H9 (cell line): ENCODE measurements around the gene CORO7. TPM values are rescaled to one million over a fixed set of nuclear protein-coding genes. Genes with fewer than 3 reads are reported as not detected.

ENCODE experiments used
- DNase-seq: peaks from one replicate; pipeline ENCODE4 v3.0.0-alpha.2; 2017
- H2AFZ ChIP-seq: one replicate; pipeline ENCODE4 v1.6.1; 2013; ENCODE audit warnings: mild to moderate bottlenecking, low read length, control low read depth, moderate library complexity
- H2AK5ac ChIP-seq: 2 replicates; pipeline ENCODE4 v1.6.1; 2013; ENCODE audit warnings: low read length, control low read depth, mixed read lengths; ENCODE audit not compliant: insufficient read length
- H2BK120ac ChIP-seq: one replicate; pipeline ENCODE4 v1.6.1; 2013; ENCODE audit warnings: low read depth, mild to moderate bottlenecking, low read length, control low read depth, inconsistent platforms; ENCODE audit not compliant: poor library complexity, severe bottlenecking
- H2BK12ac ChIP-seq: 2 replicates; pipeline ENCODE4 v1.6.1; 2013; ENCODE audit warnings: low read length, control low read depth, mixed read lengths, low read depth; ENCODE audit not compliant: insufficient read length
- H2BK15ac ChIP-seq: 2 replicates; pipeline ENCODE4 v1.6.1; 2013; ENCODE audit warnings: low read depth, low read length, control low read depth
- H2BK20ac ChIP-seq: one replicate; pipeline ENCODE4 v1.6.1; 2013; ENCODE audit warnings: low read depth, mild to moderate bottlenecking, low read length, control low read depth, inconsistent platforms; ENCODE audit not compliant: poor library complexity, severe bottlenecking
- H2BK5ac ChIP-seq: 2 replicates; pipeline ENCODE4 v1.6.1; 2013; ENCODE audit warnings: low read length, control low read depth, mixed read lengths; ENCODE audit not compliant: insufficient read length
- H3K14ac ChIP-seq: 2 replicates; pipeline ENCODE4 v1.6.1; 2013; ENCODE audit warnings: low read length, control low read depth; ENCODE audit not compliant: insufficient read depth
- H3K18ac ChIP-seq: 2 replicates; pipeline ENCODE4 v1.6.1; 2013; ENCODE audit warnings: low read depth, mild to moderate bottlenecking, mixed read lengths, low read length, control low read depth; ENCODE audit not compliant: insufficient read length
- H3K23ac ChIP-seq: 2 replicates; pipeline ENCODE4 v1.6.1; 2013; ENCODE audit warnings: low read length, control low read depth, mixed read lengths, low read depth; ENCODE audit not compliant: insufficient read length
- H3K23me2 ChIP-seq: 2 replicates; pipeline ENCODE4 v1.6.1; 2013; ENCODE audit warnings: low read depth, mild to moderate bottlenecking, mixed read lengths, low read length, control low read depth; ENCODE audit not compliant: insufficient read length, poor library complexity, severe bottlenecking
- H3K27ac ChIP-seq: 2 replicates; pipeline ENCODE4 v1.5.1; 2013; ENCODE audit warnings: low read length, control low read depth, mixed read lengths, low read depth; ENCODE audit not compliant: insufficient read length
- H3K27me3 ChIP-seq: 2 replicates; pipeline ENCODE4 v1.6.1; 2013; ENCODE audit warnings: low read length, control low read depth, inconsistent platforms; ENCODE audit not compliant: insufficient read depth
- H3K4ac ChIP-seq: 2 replicates; pipeline ENCODE4 v1.6.1; 2013; ENCODE audit warnings: low read depth, mild to moderate bottlenecking, control low read depth, inconsistent platforms, low read length, moderate library complexity
- H3K4me1 ChIP-seq: 2 replicates; pipeline ENCODE4 v1.6.1; 2013; ENCODE audit warnings: low read length, control low read depth, inconsistent platforms; ENCODE audit not compliant: insufficient read depth
- H3K4me2 ChIP-seq: 2 replicates; pipeline ENCODE4 v1.6.1; 2013; ENCODE audit warnings: low read length, control low read depth, mixed read lengths; ENCODE audit not compliant: insufficient read length, insufficient read depth
- H3K56ac ChIP-seq: 2 replicates; pipeline ENCODE4 v1.6.1; 2013; ENCODE audit warnings: low read depth, mild to moderate bottlenecking, mixed read lengths, low read length, control low read depth; ENCODE audit not compliant: insufficient read length
- H3K79me1 ChIP-seq: 2 replicates; pipeline ENCODE4 v1.6.1; 2013; ENCODE audit warnings: low read depth, mild to moderate bottlenecking, moderate library complexity, low read length, control low read depth, inconsistent platforms; ENCODE audit not compliant: insufficient read depth, poor library complexity, severe bottlenecking
- H3K79me2 ChIP-seq: 2 replicates; pipeline ENCODE4 v1.6.1; 2013; ENCODE audit warnings: low read length, control low read depth, inconsistent platforms; ENCODE audit not compliant: insufficient read depth
- H3K9ac ChIP-seq: 2 replicates; pipeline ENCODE4 v1.6.1; 2013; ENCODE audit warnings: low read length, control low read depth, mixed read lengths; ENCODE audit not compliant: insufficient read length; ENCODE audit errors: extremely low read depth
- H3K9me3 ChIP-seq: one replicate; pipeline ENCODE4 v1.6.1; 2013; ENCODE audit warnings: low read depth, low read length, inconsistent platforms; ENCODE audit not compliant: control insufficient read depth
- H3T11ph ChIP-seq: one replicate; pipeline ENCODE4 v1.6.1; 2013; ENCODE audit warnings: mild to moderate bottlenecking, low read length, control low read depth, inconsistent platforms
- H4K20me1 ChIP-seq: one replicate; pipeline ENCODE4 v1.6.1; 2013; ENCODE audit not compliant: control insufficient read depth, insufficient read length, insufficient read depth
- H4K5ac ChIP-seq: 2 replicates; pipeline ENCODE4 v1.6.1; 2013; ENCODE audit warnings: low read depth, mild to moderate bottlenecking, mixed read lengths, low read length, control low read depth; ENCODE audit not compliant: insufficient read length
- H4K8ac ChIP-seq: replicated peaks from 2 replicates; pipeline ENCODE4 v1.6.1; 2013; ENCODE audit warnings: low read length, control low read depth, mixed read lengths, low read depth; ENCODE audit not compliant: insufficient read length
- H4K91ac ChIP-seq: 2 replicates; pipeline ENCODE4 v1.6.1; 2013; ENCODE audit warnings: low read depth, mild to moderate bottlenecking, moderate library complexity, mixed read lengths, low read length, control low read depth; ENCODE audit not compliant: insufficient read length
- H3K27ac Mint-ChIP-seq, 3 experiments: 2 replicates in 2 of 3; 3 replicates in 1 of 3; pipeline ENCODE4 v1.8.0; 2020 to 2021; ENCODE audit warnings: mixed read lengths in 3 of 3, mild to moderate bottlenecking in 1 of 3, moderate library complexity in 1 of 3
- H3K27me3 Mint-ChIP-seq: 2 replicates; pipeline ENCODE4 v1.8.0; 2021; ENCODE audit warnings: low read depth, mild to moderate bottlenecking, moderate library complexity, mixed read lengths
- H3K36me3 Mint-ChIP-seq, 3 experiments: 2 replicates in 2 of 3; 3 replicates in 1 of 3; pipeline ENCODE4 v1.8.0; 2020 to 2021; ENCODE audit warnings: low read depth in 3 of 3, mixed read lengths in 3 of 3; ENCODE audit not compliant: insufficient read depth in 1 of 3
- H3K4me1 Mint-ChIP-seq, 2 experiments: 2 replicates each; pipeline ENCODE4 v1.8.0; 2020; ENCODE audit warnings: mixed read lengths in 2 of 2
- H3K4me3 Mint-ChIP-seq, 2 experiments: 2 replicates in 1 of 2; 3 replicates in 1 of 2; pipeline ENCODE4 v1.8.0; 2020 to 2021; ENCODE audit warnings: mild to moderate bottlenecking in 2 of 2, mixed read lengths in 2 of 2, moderate library complexity in 1 of 2
- H3K9me3 Mint-ChIP-seq, 2 experiments: 2 replicates in 1 of 2; 3 replicates in 1 of 2; pipeline ENCODE4 v1.8.0; 2020; ENCODE audit warnings: mild to moderate bottlenecking in 2 of 2, mixed read lengths in 2 of 2, moderate library complexity in 1 of 2
- WGBS: extraction: QIAGEN DNeasy Blood & Tissue Kit; methylation state at CpG from one replicate; pipeline ENCODE4 v1.1.7; 2013; ENCODE audit warnings: missing lambda C conversion rate, low lambda C conversion rate, mixed read lengths; ENCODE audit not compliant: insufficient read length; ENCODE audit errors: extremely low coverage; 5-methylcytosine and 5-hydroxymethylcytosine counted together
- total RNA-seq: library from RNA; stranded (reverse); gene quantifications from 2 replicates; pipeline ENCODE4 v1.2.1, GENCODE V29; 2021
- TF ChIP-seq, protein P1 (sequence below): fragments of 200-600 bp; sonication (generic); conservative IDR thresholded peaks from 3 replicates; pipeline ENCODE4 v1.8.0; 2021; ENCODE audit warnings: antibody characterized with exemption, mild to moderate bottlenecking

CORO7 gene
- total RNA-seq, 1 experiment from 2014 or later: 38.4 TPM

DNA sequence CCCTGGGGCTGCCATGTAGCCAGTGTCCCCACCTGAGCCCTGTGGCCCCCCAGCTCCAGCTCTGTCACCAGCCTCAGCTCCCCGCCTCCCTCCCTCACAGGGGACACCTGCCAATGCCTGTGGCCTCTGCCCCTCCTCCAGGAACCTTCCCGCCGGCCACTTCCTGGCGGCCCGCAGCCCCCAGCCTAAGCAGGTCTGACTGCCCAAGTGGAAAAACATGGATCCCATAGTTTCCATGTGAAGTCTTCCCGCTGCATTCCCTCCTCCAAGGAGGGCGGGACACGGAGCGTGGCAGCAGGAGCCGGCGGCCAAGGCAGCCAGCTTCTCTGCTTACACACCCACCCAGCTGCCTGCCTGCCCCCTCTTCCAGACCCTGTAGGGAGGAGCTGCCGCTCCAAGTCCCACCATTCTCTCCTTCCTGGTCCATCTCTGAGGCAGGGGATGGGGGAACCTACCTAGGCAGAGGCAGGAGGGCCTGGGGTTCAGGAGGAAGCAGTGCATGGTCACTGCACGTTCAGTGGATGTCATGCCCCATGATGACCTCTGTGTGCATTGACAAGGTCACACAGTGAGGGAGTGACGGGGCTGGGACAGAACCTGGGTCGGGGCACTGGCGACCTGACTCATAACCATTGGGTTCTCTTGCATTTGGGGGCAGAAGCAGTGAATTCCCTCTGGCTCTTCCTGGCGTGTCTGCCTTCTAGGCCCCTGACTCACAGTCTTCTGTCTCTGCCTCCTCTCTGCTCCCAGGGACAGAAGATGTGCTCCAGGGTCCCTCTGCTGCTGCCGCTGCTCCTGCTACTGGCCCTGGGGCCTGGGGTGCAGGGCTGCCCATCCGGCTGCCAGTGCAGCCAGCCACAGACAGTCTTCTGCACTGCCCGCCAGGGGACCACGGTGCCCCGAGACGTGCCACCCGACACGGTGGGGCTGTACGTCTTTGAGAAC is 36.0 kb downstream of the CORO7 start:
- no peaks in the 10 kb centered on the region for H3K79me2 ChIP-seq
- no peaks in the 10 kb centered on the region for H3K9me3 ChIP-seq
- H2BK120ac ChIP-seq: no peak overlapping the region
- H3K56ac ChIP-seq: no peak overlapping the region
- no peaks in the 10 kb centered on the region for H3K79me1 ChIP-seq
- no peak overlapping the region for H2AK5ac ChIP-seq
- H2BK5ac ChIP-seq: no peak overlapping the region
- no peak overlapping the region for H2BK12ac ChIP-seq
- Mint-ChIP-seq H3K4me1 (peaks cover 19 to 38% of the 10 kb centered on the region in 2 experiments), H3K4me3 (no peak overlapping the region), H3K27me3 (no peaks in the 10 kb centered on the region), H3K36me3 (peaks cover 0 to 5% (median 4%) of the 10 kb centered on the region in 3 experiments; a peak in 4 of 7 replicates), H3K9me3 (no peaks in the 10 kb centered on the region), H3K27ac (peak overlapping the region; percentile 44 to 80 (median 61); a peak in 3 of 7 replicates)
- H3K4me2 ChIP-seq: no peak overlapping the region
- no peaks in the 10 kb centered on the region for H3K27me3 ChIP-seq
- no peak overlapping the region; the same call in 1 of the 2 replicates for H3K14ac ChIP-seq
- H2BK15ac ChIP-seq: no peak overlapping the region
- no peak overlapping the region for H3K23ac ChIP-seq
- H4K91ac ChIP-seq: no peak overlapping the region
- H3K4ac ChIP-seq: no peak overlapping the region
- no peak overlapping the region for H2BK20ac ChIP-seq
- H3K4me1 ChIP-seq: peaks cover 3% of the 10 kb centered on the region; the same call in 1 of the 2 replicates
- no peak overlapping the region for H4K5ac ChIP-seq
- H2AFZ ChIP-seq: no peak overlapping the region
- no peak overlapping the region for H3K9ac ChIP-seq
- no peak overlapping the region for H3T11ph ChIP-seq
- H4K20me1 ChIP-seq: no peaks in the 10 kb centered on the region
- no peak overlapping the region for H4K8ac ChIP-seq
- H3K18ac ChIP-seq: no peak overlapping the region
- H3K23me2 ChIP-seq: no peaks in the 10 kb centered on the region
- H3K27ac ChIP-seq: no peak overlapping the region
- TF ChIP-seq, protein P1, sequence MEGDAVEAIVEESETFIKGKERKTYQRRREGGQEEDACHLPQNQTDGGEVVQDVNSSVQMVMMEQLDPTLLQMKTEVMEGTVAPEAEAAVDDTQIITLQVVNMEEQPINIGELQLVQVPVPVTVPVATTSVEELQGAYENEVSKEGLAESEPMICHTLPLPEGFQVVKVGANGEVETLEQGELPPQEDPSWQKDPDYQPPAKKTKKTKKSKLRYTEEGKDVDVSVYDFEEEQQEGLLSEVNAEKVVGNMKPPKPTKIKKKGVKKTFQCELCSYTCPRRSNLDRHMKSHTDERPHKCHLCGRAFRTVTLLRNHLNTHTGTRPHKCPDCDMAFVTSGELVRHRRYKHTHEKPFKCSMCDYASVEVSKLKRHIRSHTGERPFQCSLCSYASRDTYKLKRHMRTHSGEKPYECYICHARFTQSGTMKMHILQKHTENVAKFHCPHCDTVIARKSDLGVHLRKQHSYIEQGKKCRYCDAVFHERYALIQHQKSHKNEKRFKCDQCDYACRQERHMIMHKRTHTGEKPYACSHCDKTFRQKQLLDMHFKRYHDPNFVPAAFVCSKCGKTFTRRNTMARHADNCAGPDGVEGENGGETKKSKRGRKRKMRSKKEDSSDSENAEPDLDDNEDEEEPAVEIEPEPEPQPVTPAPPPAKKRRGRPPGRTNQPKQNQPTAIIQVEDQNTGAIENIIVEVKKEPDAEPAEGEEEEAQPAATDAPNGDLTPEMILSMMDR: no peak
- no peak for DNase-seq
- WGBS: no CpG with 5 or more reads among the region's 26 CpGs
